Measurements from ENCODE around the gene PPP1R36. TPM values are rescaled to one million over a fixed set of nuclear protein-coding genes. Genes with fewer than 3 reads are reported as not detected.

PPP1R36 gene
- total and polyA plus RNA-seq, 4 experiments from 2014 or later, result 0.49 TPM; not detected in 3

- peak within 1 kb of the TSS; percentile 100 for H3K27ac ChIP-seq (ENCODE audit: low read depth, low read length)
- no peaks in the 10 kb centered on the region for H3K9me3 ChIP-seq (ENCODE audit: control insufficient read depth in 1 of 2, low read length in 2 of 2)
- H3K4me3 ChIP-seq (ENCODE audit: low read length in 2 of 2), result peak within 1 kb of the TSS; percentile 78 to 87
- H3K27ac Mint-ChIP-seq, result peak within 1 kb of the TSS; percentile 99 to 100 (median 100)
- peak within 1 kb of the TSS; percentile 96 to 100 (median 98) for H3K4me3 Mint-ChIP-seq
- CTCF ChIA-PET (ENCODE audit: partially characterized antibody), result interaction anchor here (1.1 to 5.3 kb wide), 7 partner anchors 7 to 75 kb away, joined by 4 to 28 read pairs (median 8); no protein-coding TSS in a partner anchor
- H3K4me1 Mint-ChIP-seq, result peaks cover 33 to 84% (median 42%) of the 10 kb centered on the region in 4 donors
- peaks cover 0 to 2% of the 10 kb centered on the region in 2 donors for H3K27me3 Mint-ChIP-seq
- POLR2A ChIA-PET (ENCODE audit: partially characterized antibody), result interaction anchor here (0.6 to 12.6 kb wide), 31 partner anchors 8 to 908 kb away, joined by 3 to 318 read pairs (median 5); partner anchors contain the start of genes AKAP5, HSPA2, MTHFD1 and SPTB
- DNase-seq, result peak; percentile 97 to 100 (median 98)
- no peaks in the 10 kb centered on the region for H3K36me3 ChIP-seq (ENCODE audit: insufficient read depth, low read length)
- no peaks in the 10 kb centered on the region for H3K27me3 ChIP-seq (ENCODE audit: insufficient read depth, low read length)
- H3K36me3 Mint-ChIP-seq, result peaks cover 0 to 41% of the 10 kb centered on the region in 2 donors
- intact Hi-C loops (cut with micrococcal nuclease), result loop anchor here (1.0 to 2.0 kb wide), 6 partner anchors 8 to 651 kb away; partner anchors contain the start of genes CHURC1 and SYNE2
- peaks cover 0 to 3% (median 0%) of the 10 kb centered on the region in 8 donors for H3K9me3 Mint-ChIP-seq
- H3K4me1 ChIP-seq (ENCODE audit: insufficient read depth, low read length), result peaks cover 59% of the 10 kb centered on the region
Measured at GRCh38 chr14:64503434-64504309, 46.1 kb upstream of the PPP1R36 start, which contains the start of gene ZBTB25. TSS of gene ZBTB25 (minus strand) at chr14:64503838. CDS start at chr14:64490533, 13,305 bp downstream.

- POLR2A ChIA-PET (ENCODE audit: partially characterized antibody), result interaction anchor here (0.9 to 12.6 kb wide), 29 partner anchors 9 to 907 kb away, joined by 3 to 318 read pairs (median 4); partner anchors contain the start of genes AKAP5, HSPA2, MTHFD1 and SPTB
- Histone ChIP-seq H3K36me3 (ENCODE audit: insufficient read depth, low read length) (no peaks in the 10 kb centered on the region), H3K27ac (ENCODE audit: low read depth, low read length) (peak within 1 kb of the TSS; percentile 100), H3K27me3 (ENCODE audit: insufficient read depth, low read length) (no peaks in the 10 kb centered on the region), H3K4me3 (ENCODE audit: low read length in 2 of 2) (peak within 1 kb of the TSS; percentile 78 to 87), H3K9me3 (ENCODE audit: control insufficient read depth in 1 of 2, low read length in 2 of 2) (no peaks in the 10 kb centered on the region), H3K4me1 (ENCODE audit: insufficient read depth, low read length) (peaks cover 59% of the 10 kb centered on the region)
- Mint-ChIP-seq H3K4me3 (peak within 1 kb of the TSS; percentile 95 to 100 (median 98)), H3K27me3 (peaks cover 0 to 2% of the 10 kb centered on the region in 2 donors), H3K27ac (peak within 1 kb of the TSS; percentile 99 to 100 (median 100)), H3K36me3 (peaks cover 0 to 37% of the 10 kb centered on the region in 2 donors), H3K9me3 (peaks cover 0 to 3% (median 0%) of the 10 kb centered on the region in 8 donors), H3K4me1 (peaks cover 39 to 84% (median 45%) of the 10 kb centered on the region in 4 donors)
- DNase-seq, result peak; percentile 86 to 92 (median 89)
- CTCF ChIA-PET (ENCODE audit: partially characterized antibody), result interaction anchor here (1.0 to 5.3 kb wide), 3 partner anchors 19 to 74 kb away, joined by 3 to 28 read pairs (median 8); no protein-coding TSS in a partner anchor
- intact Hi-C loops (cut with micrococcal nuclease), result loop anchor here (1.0 kb wide), 1 partner anchor 410 kb away; the partner anchor contains the start of gene CHURC1
Measured at GRCh38 chr14:64504310-64504896, 45.4 kb upstream of the PPP1R36 start, which contains the start of gene ZBTB1. TSS of gene ZBTB1 (plus strand) at chr14:64504770. CDS start at chr14:64521505, 16,735 bp downstream.

- H3K4me1 Mint-ChIP-seq, result peaks cover 35 to 82% (median 43%) of the 10 kb centered on the region in 4 donors
- H3K4me1 ChIP-seq (ENCODE audit: insufficient read depth, low read length), result peaks cover 59% of the 10 kb centered on the region
- H3K36me3 Mint-ChIP-seq, result peaks cover 0 to 30% of the 10 kb centered on the region in 2 donors
- H3K36me3 ChIP-seq (ENCODE audit: insufficient read depth, low read length), result no peaks in the 10 kb centered on the region
- H3K27ac Mint-ChIP-seq, result peak overlapping the region; percentile 99 to 100 (median 100)
- peaks cover 0 to 3% (median 0%) of the 10 kb centered on the region in 8 donors for H3K9me3 Mint-ChIP-seq
- H3K9me3 ChIP-seq (ENCODE audit: control insufficient read depth in 1 of 2, low read length in 2 of 2), result no peaks in the 10 kb centered on the region
- no peaks in the 10 kb centered on the region for H3K27me3 ChIP-seq (ENCODE audit: insufficient read depth, low read length)
- peak overlapping the region; percentile 78 to 87 for H3K4me3 ChIP-seq (ENCODE audit: low read length in 2 of 2)
- POLR2A ChIA-PET (ENCODE audit: partially characterized antibody), result interaction anchor here (0.9 to 12.6 kb wide), 28 partner anchors 8 to 907 kb away, joined by 3 to 318 read pairs (median 4); partner anchors contain the start of genes AKAP5, HSPA2, MTHFD1 and SPTB
- DNase-seq, result peak; percentile 85 to 91 (median 87)
- peak overlapping the region; percentile 92 to 100 (median 98) for H3K4me3 Mint-ChIP-seq
- H3K27me3 Mint-ChIP-seq, result peaks cover 0 to 2% of the 10 kb centered on the region in 2 donors
- CTCF ChIA-PET (ENCODE audit: partially characterized antibody), result interaction anchor here (1.0 to 5.3 kb wide), 4 partner anchors 16 to 75 kb away, joined by 3 to 28 read pairs (median 6); no protein-coding TSS in a partner anchor
- H3K27ac ChIP-seq (ENCODE audit: low read depth, low read length), result peak overlapping the region; percentile 100
- intact Hi-C loops (cut with micrococcal nuclease), result loop anchor here (1.0 kb wide), 3 partner anchors 35 to 409 kb away; partner anchors contain the start of genes CHURC1, HSPA2 and MTHFD1
Measured at GRCh38 chr14:64504897-64505794, 44.6 kb upstream of the PPP1R36 start.

- Histone ChIP-seq H3K27ac (ENCODE audit: low read depth, low read length) (peak overlapping the region; percentile 100), H3K4me3 (ENCODE audit: low read length in 2 of 2) (peak overlapping the region; percentile 78 to 87), H3K9me3 (ENCODE audit: control insufficient read depth in 1 of 2, low read length in 2 of 2) (no peaks in the 10 kb centered on the region), H3K27me3 (ENCODE audit: insufficient read depth, low read length) (no peaks in the 10 kb centered on the region), H3K4me1 (ENCODE audit: insufficient read depth, low read length) (peaks cover 60% of the 10 kb centered on the region), H3K36me3 (ENCODE audit: insufficient read depth, low read length) (peaks cover 5% of the 10 kb centered on the region)
- H3K4me3 Mint-ChIP-seq, result peak overlapping the region; percentile 86 to 100 (median 92)
- H3K36me3 Mint-ChIP-seq, result peaks cover 0 to 31% of the 10 kb centered on the region in 2 donors
- peaks cover 48 to 82% (median 55%) of the 10 kb centered on the region in 4 donors for H3K4me1 Mint-ChIP-seq
- H3K9me3 Mint-ChIP-seq, result peaks cover 0 to 3% (median 0%) of the 10 kb centered on the region in 8 donors
- CTCF ChIA-PET (ENCODE audit: partially characterized antibody), result interaction anchor here (6.0 kb wide), 1 partner anchor 12 kb away, joined by 69 read pairs; no protein-coding TSS in a partner anchor
- POLR2A ChIA-PET (ENCODE audit: partially characterized antibody), result interaction anchor here (2.9 to 12.6 kb wide), 3 partner anchors 8 to 35 kb away, joined by 13 to 318 read pairs (median 75); partner anchors contain the start of gene HSPA2
- peak in 1 of 5 donors; percentile 18 for DNase-seq
- peaks cover 0 to 2% of the 10 kb centered on the region in 2 donors for H3K27me3 Mint-ChIP-seq
- intact Hi-C loops (cut with micrococcal nuclease), result no loop called here
- peak overlapping the region; percentile 94 to 100 (median 99) for H3K27ac Mint-ChIP-seq
Measured at GRCh38 chr14:64506721-64507120, 43.0 kb upstream of the PPP1R36 start.

GRCh38 chr14:64507376-64508156, 42.2 kb upstream of the PPP1R36 start:
- Mint-ChIP-seq H3K27ac (peak overlapping the region; percentile 81 to 100 (median 99)), H3K4me1 (peaks cover 50 to 82% (median 59%) of the 10 kb centered on the region in 4 donors), H3K4me3 (peak overlapping the region; percentile 86 to 100 (median 92)), H3K27me3 (peaks cover 0 to 2% of the 10 kb centered on the region in 2 donors), H3K9me3 (peaks cover 0 to 3% (median 0%) of the 10 kb centered on the region in 8 donors), H3K36me3 (peaks cover 0 to 29% of the 10 kb centered on the region in 2 donors)
- intact Hi-C loops (cut with micrococcal nuclease), result no loop called here
- DNase-seq, result peak in 1 of 5 donors; percentile 53
- Histone ChIP-seq H3K9me3 (ENCODE audit: control insufficient read depth in 1 of 2, low read length in 2 of 2) (no peaks in the 10 kb centered on the region), H3K4me1 (ENCODE audit: insufficient read depth, low read length) (peaks cover 62% of the 10 kb centered on the region), H3K36me3 (ENCODE audit: insufficient read depth, low read length) (peaks cover 6% of the 10 kb centered on the region), H3K27me3 (ENCODE audit: insufficient read depth, low read length) (no peaks in the 10 kb centered on the region), H3K4me3 (ENCODE audit: low read length in 2 of 2) (peak overlapping the region in 1 of 2 donors; percentile 87), H3K27ac (ENCODE audit: low read depth, low read length) (peak overlapping the region; percentile 100)
- ChIA-PET POLR2A (ENCODE audit: partially characterized antibody) (interaction anchor here (0.6 to 12.6 kb wide), 3 partner anchors 20 to 78 kb away, joined by 3 to 318 read pairs (median 3); no protein-coding TSS in a partner anchor), CTCF (ENCODE audit: partially characterized antibody) (interaction anchor here (1.0 to 6.0 kb wide), 4 partner anchors 13 to 120 kb away, joined by 3 to 109 read pairs (median 50); no protein-coding TSS in a partner anchor)

All from CD4-positive, alpha-beta memory T cell (primary cell).